Measurements from ENCODE around the gene BAIAP2L1. TPM values are rescaled to one million over a fixed set of nuclear protein-coding genes. Genes with fewer than 3 reads are reported as not detected.

The BAIAP2L1 gene
- total and polyA plus RNA-seq, 2 donors (not counting 1 experiment from before 2014, with no cell fraction given) = 3.1 to 5.3 TPM

- H3K9ac ChIP-seq (ENCODE audit: insufficient read depth, low read length) = no peak overlapping the region
- no peaks in the 10 kb centered on the region for H3K9me3 ChIP-seq (ENCODE audit: control insufficient read depth, insufficient read depth, low read depth, low read length)
- no peak overlapping the region for H2AFZ ChIP-seq (ENCODE audit: low read length)
- no peaks in the 10 kb centered on the region for H3K79me2 ChIP-seq (ENCODE audit: control insufficient read depth, insufficient read depth, low read length)
- H3K4me2 ChIP-seq (ENCODE audit: extremely low read depth, insufficient read depth, low read length) = peak overlapping the region; percentile 51
- peak; percentile 63 to 86 for DNase-seq (ENCODE audit: low read depth in 2 of 2)
- H4K20me1 ChIP-seq (ENCODE audit: control insufficient read depth, extremely low read depth, insufficient read depth, low read length) = no peaks in the 10 kb centered on the region
- no peak overlapping the region for H3K4me3 ChIP-seq (replicated peaks in 1 of 4; ENCODE audit: control extremely low read depth in 1 of 4, insufficient read depth in 1 of 4, low read depth in 3 of 4, low read length in 4 of 4)
- peak overlapping the region; percentile 61 for H3K27ac ChIP-seq (ENCODE audit: insufficient read depth, low read length)
- peaks cover 9% of the 10 kb centered on the region for H3K4me1 ChIP-seq (ENCODE audit: control insufficient read depth, extremely low read depth, insufficient read depth, low read length)
- no peak for TF ChIP-seq EZH2 (IDR thresholded peaks at IDR 0.05; ENCODE audit: low read length, missing control alignments)
- TF ChIP-seq CTCF (conservative IDR thresholded peaks at IDR 0.05 in 1 of 2, IDR thresholded peaks at IDR 0.05 in 1 of 2; ENCODE audit: low read depth in 1 of 2, low read length in 2 of 2) = no peak
- no peaks in the 10 kb centered on the region for H3K36me3 ChIP-seq (ENCODE audit: control insufficient read depth, insufficient read depth, low read length)
- H3K27me3 ChIP-seq (ENCODE audit: control insufficient read depth, insufficient read depth, low read length) = no peaks in the 10 kb centered on the region
These were observed 48.3 kb downstream of the BAIAP2L1 start for GRCh38 chr7:98352621-98353020.

- Histone ChIP-seq H3K4me3 (replicated peaks in 1 of 4; ENCODE audit: control extremely low read depth in 1 of 4, insufficient read depth in 1 of 4, low read depth in 3 of 4, low read length in 4 of 4) (no peak overlapping the region), H3K9ac (ENCODE audit: insufficient read depth, low read length) (no peak overlapping the region), H3K27ac (ENCODE audit: insufficient read depth, low read length) (no peak overlapping the region), H3K9me3 (ENCODE audit: control insufficient read depth, insufficient read depth, low read depth, low read length) (no peaks in the 10 kb centered on the region), H4K20me1 (ENCODE audit: control insufficient read depth, extremely low read depth, insufficient read depth, low read length) (no peaks in the 10 kb centered on the region), H2AFZ (ENCODE audit: low read length) (no peak overlapping the region), H3K4me1 (ENCODE audit: control insufficient read depth, extremely low read depth, insufficient read depth, low read length) (peaks cover 9% of the 10 kb centered on the region), H3K27me3 (ENCODE audit: control insufficient read depth, insufficient read depth, low read length) (no peaks in the 10 kb centered on the region), H3K36me3 (ENCODE audit: control insufficient read depth, insufficient read depth, low read length) (no peaks in the 10 kb centered on the region), H3K79me2 (ENCODE audit: control insufficient read depth, insufficient read depth, low read length) (no peaks in the 10 kb centered on the region), H3K4me2 (ENCODE audit: extremely low read depth, insufficient read depth, low read length) (no peak overlapping the region)
- TF ChIP-seq CTCF (conservative IDR thresholded peaks at IDR 0.05 in 1 of 2, IDR thresholded peaks at IDR 0.05 in 1 of 2; ENCODE audit: low read depth in 1 of 2, low read length in 2 of 2) (no peak), EZH2 (IDR thresholded peaks at IDR 0.05; ENCODE audit: low read length, missing control alignments) (no peak)
- DNase-seq (ENCODE audit: low read depth in 2 of 2) = no peak
These were observed 49.8 kb downstream of the BAIAP2L1 start for GRCh38 chr7:98351136-98351535.

GRCh38 chr7:98348726-98349474 is 52.0 kb downstream of the BAIAP2L1 start:
- Histone ChIP-seq H3K27me3 (ENCODE audit: control insufficient read depth, insufficient read depth, low read length) (no peaks in the 10 kb centered on the region), H3K4me2 (ENCODE audit: extremely low read depth, insufficient read depth, low read length) (no peak overlapping the region), H3K4me1 (ENCODE audit: control insufficient read depth, extremely low read depth, insufficient read depth, low read length) (peaks cover 5% of the 10 kb centered on the region), H3K9me3 (ENCODE audit: control insufficient read depth, insufficient read depth, low read depth, low read length) (no peaks in the 10 kb centered on the region), H3K4me3 (replicated peaks in 1 of 4; ENCODE audit: control extremely low read depth in 1 of 4, insufficient read depth in 1 of 4, low read depth in 3 of 4, low read length in 4 of 4) (no peak overlapping the region), H3K9ac (ENCODE audit: insufficient read depth, low read length) (no peak overlapping the region), H3K79me2 (ENCODE audit: control insufficient read depth, insufficient read depth, low read length) (no peaks in the 10 kb centered on the region), H3K36me3 (ENCODE audit: control insufficient read depth, insufficient read depth, low read length) (no peaks in the 10 kb centered on the region), H3K27ac (ENCODE audit: insufficient read depth, low read length) (no peak overlapping the region), H2AFZ (ENCODE audit: low read length) (no peak overlapping the region), H4K20me1 (ENCODE audit: control insufficient read depth, extremely low read depth, insufficient read depth, low read length) (no peaks in the 10 kb centered on the region)
- DNase-seq (ENCODE audit: low read depth in 2 of 2) = no peak
- TF ChIP-seq EZH2 (IDR thresholded peaks at IDR 0.05; ENCODE audit: low read length, missing control alignments) = no peak
